ENCODE data around the gene ANAPC4. TPM values are rescaled to one million over a fixed set of nuclear protein-coding genes. Genes with fewer than 3 reads are reported as not detected.

Gene ANAPC4
- total and polyA plus RNA-seq, 2 experiments from 2014 or later: 18.6 to 23.1 TPM

DNA sequence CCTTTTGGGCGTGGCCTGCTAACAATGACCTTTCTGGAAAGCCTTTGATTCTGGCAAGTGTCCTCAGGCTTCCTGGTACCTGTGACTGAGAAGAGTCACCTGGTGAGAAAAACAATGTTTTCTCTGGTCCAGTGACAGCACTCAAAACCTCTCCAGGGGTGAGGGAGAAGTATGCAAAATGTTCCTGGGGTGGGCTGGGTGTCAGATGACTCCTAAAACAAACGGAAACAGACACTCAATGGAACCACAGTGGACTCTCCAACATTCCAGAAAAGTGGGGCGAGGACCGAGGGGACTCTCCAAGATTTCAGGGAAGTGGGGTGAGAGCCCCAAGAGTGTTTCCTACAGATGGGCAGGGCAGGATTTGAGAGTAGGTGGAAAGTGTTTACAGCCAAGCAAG is 69.5 kb downstream of the ANAPC4 start:
- Histone ChIP-seq H3K36me3 (replicated peaks; ENCODE audit: insufficient read depth, low read depth) (no peaks in the 10 kb centered on the region), H3K4me1 (ENCODE audit: insufficient read depth) (peaks cover 3% of the 10 kb centered on the region), H3K27me3 (no peaks in the 10 kb centered on the region), H3K4me3 (no peak overlapping the region), H4K20me1 (ENCODE audit: insufficient read depth, poor library complexity, severe bottlenecking) (no peaks in the 10 kb centered on the region), H3K4me2 (no peak overlapping the region), H3K79me2 (no peaks in the 10 kb centered on the region), H3K9me3 (ENCODE audit: low read depth) (no peaks in the 10 kb centered on the region), H3K27ac (no peak overlapping the region), H3K9me2 (replicated peaks; ENCODE audit: insufficient read depth) (no peaks in the 10 kb centered on the region), H2AFZ (no peak overlapping the region)
- 72% methylated on average over 4 of the region's 4 CpGs for WGBS (ENCODE audit: low lambda C conversion rate, missing lambda C conversion rate)
- no peak for DNase-seq (ENCODE audit: low spot score)
- TF ChIP-seq EZH2phosphoT487 (IDR thresholded peaks at IDR 0.05; ENCODE audit: low read depth, severe bottlenecking, unreplicated experiment) (no peak), EZH2 (IDR thresholded peaks at IDR 0.05; ENCODE audit: borderline replicate concordance) (no peak)
- TF ChIP-seq, protein P1, sequence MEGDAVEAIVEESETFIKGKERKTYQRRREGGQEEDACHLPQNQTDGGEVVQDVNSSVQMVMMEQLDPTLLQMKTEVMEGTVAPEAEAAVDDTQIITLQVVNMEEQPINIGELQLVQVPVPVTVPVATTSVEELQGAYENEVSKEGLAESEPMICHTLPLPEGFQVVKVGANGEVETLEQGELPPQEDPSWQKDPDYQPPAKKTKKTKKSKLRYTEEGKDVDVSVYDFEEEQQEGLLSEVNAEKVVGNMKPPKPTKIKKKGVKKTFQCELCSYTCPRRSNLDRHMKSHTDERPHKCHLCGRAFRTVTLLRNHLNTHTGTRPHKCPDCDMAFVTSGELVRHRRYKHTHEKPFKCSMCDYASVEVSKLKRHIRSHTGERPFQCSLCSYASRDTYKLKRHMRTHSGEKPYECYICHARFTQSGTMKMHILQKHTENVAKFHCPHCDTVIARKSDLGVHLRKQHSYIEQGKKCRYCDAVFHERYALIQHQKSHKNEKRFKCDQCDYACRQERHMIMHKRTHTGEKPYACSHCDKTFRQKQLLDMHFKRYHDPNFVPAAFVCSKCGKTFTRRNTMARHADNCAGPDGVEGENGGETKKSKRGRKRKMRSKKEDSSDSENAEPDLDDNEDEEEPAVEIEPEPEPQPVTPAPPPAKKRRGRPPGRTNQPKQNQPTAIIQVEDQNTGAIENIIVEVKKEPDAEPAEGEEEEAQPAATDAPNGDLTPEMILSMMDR (IDR thresholded peaks at IDR 0.05; ENCODE audit: poor library complexity): no peak

- H3K79me2 ChIP-seq: no peaks in the 10 kb centered on the region
Measured at GRCh38 chr4:25448379-25449109, 71.5 kb downstream of the ANAPC4 start.

GRCh38 chr4:25449270-25449669 is 72.2 kb downstream of the ANAPC4 start:
- no peak for DNase-seq (ENCODE audit: low spot score)
- peaks cover 3% of the 10 kb centered on the region for H3K4me1 ChIP-seq (ENCODE audit: insufficient read depth)
- no peak overlapping the region for H3K4me3 ChIP-seq
- H3K36me3 ChIP-seq (replicated peaks; ENCODE audit: insufficient read depth, low read depth): no peaks in the 10 kb centered on the region
- WGBS (ENCODE audit: low lambda C conversion rate, missing lambda C conversion rate): 78% methylated on average over 5 of the region's 5 CpGs
- TF ChIP-seq EZH2phosphoT487 (IDR thresholded peaks at IDR 0.05; ENCODE audit: low read depth, severe bottlenecking, unreplicated experiment): no peak
- TF ChIP-seq EZH2 (IDR thresholded peaks at IDR 0.05; ENCODE audit: borderline replicate concordance): no peak
- TF ChIP-seq, protein P1 (IDR thresholded peaks at IDR 0.05; ENCODE audit: poor library complexity): no peak
- H4K20me1 ChIP-seq (ENCODE audit: insufficient read depth, poor library complexity, severe bottlenecking): no peaks in the 10 kb centered on the region
- no peaks in the 10 kb centered on the region for H3K9me2 ChIP-seq (replicated peaks; ENCODE audit: insufficient read depth)
- no peak overlapping the region for H3K4me2 ChIP-seq
- no peak overlapping the region for H2AFZ ChIP-seq
- peak overlapping the region; percentile 22 for H3K27ac ChIP-seq
- H3K9me3 ChIP-seq (ENCODE audit: low read depth): no peaks in the 10 kb centered on the region
- no peaks in the 10 kb centered on the region for H3K27me3 ChIP-seq
- H3K79me2 ChIP-seq: no peaks in the 10 kb centered on the region

More at GRCh38 chr4:25448379-25449109, 71.5 kb downstream of the ANAPC4 start:
- WGBS (ENCODE audit: low lambda C conversion rate, missing lambda C conversion rate): 67% methylated on average over 5 of the region's 5 CpGs
- H3K9me3 ChIP-seq (ENCODE audit: low read depth): no peaks in the 10 kb centered on the region
- DNase-seq (ENCODE audit: low spot score): no peak
- no peaks in the 10 kb centered on the region for H3K36me3 ChIP-seq (replicated peaks; ENCODE audit: insufficient read depth, low read depth)
- peaks cover 3% of the 10 kb centered on the region for H3K4me1 ChIP-seq (ENCODE audit: insufficient read depth)
- H3K27ac ChIP-seq: no peak overlapping the region
- H3K4me2 ChIP-seq: no peak overlapping the region
- TF ChIP-seq, protein P1 (IDR thresholded peaks at IDR 0.05; ENCODE audit: poor library complexity): no peak
- TF ChIP-seq EZH2phosphoT487 (IDR thresholded peaks at IDR 0.05; ENCODE audit: low read depth, severe bottlenecking, unreplicated experiment) (no peak), EZH2 (IDR thresholded peaks at IDR 0.05; ENCODE audit: borderline replicate concordance) (no peak)
- H2AFZ ChIP-seq: no peak overlapping the region
- H3K4me3 ChIP-seq: no peak overlapping the region
- no peaks in the 10 kb centered on the region for H3K27me3 ChIP-seq
- no peaks in the 10 kb centered on the region for H4K20me1 ChIP-seq (ENCODE audit: insufficient read depth, poor library complexity, severe bottlenecking)
- no peaks in the 10 kb centered on the region for H3K9me2 ChIP-seq (replicated peaks; ENCODE audit: insufficient read depth)

Data from hepatocyte (in vitro differentiated cells).